K562 treated with DMSO at 1 percent for 4 hours (cell line): ENCODE measurements around the gene TTLL6. TPM values are rescaled to one million over a fixed set of nuclear protein-coding genes. Genes with fewer than 3 reads are reported as not detected.

ENCODE experiments used
- total RNA-seq: library from RNA; unstranded; fragments of 300-600 nt; gene quantifications from 2 replicates; pipeline ENCODE4 v1.2.3, GENCODE V29; 2022; ENCODE audit not compliant: insufficient read depth

Gene TTLL6
- total RNA-seq: not detected in 2 replicates

DNA sequence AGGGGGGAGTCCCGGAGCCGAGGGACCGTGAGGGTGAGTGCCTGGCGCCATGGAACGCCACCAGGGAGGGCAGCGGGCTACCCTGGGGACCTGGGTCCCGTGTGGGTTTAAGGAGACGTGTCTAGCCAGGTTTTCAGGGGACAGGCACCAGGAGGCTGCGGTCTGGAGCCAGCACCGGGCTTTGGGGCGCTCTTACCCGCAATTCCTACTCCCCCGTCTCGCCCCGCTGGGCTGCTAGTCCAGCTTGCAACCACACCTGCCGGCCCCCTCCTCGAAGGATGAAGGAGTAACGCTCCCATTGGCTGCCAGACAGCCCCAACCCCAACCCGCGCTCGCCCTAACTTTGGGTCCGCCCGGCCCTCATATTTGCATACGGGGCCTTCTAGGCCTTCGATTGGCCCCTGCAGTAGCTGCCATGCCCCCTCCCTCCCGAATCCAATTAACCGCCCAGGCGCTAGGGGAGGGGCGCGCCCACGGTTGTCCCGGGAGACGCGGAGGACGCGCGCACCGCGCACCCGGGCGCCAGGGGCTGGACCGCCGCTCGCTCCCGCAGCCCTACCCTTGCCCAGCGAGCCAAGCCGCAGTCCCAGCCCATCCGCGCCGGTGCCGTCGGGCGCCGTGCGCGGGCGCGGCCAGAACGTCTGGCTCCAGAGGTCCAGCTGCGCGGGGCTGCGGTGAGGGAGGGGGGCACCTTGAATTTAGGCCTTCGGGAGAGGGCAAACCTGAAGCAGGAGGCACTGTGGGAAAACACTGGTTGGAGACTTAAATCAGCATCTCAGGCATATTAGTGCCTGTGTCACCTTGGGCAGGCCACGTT, at the start of gene TTLL6:
Gene TTLL6 (minus strand): TSS at position 456 of the 817 bp plus-strand sequence. CDS start 157 bp downstream, at position 299.

DNA sequence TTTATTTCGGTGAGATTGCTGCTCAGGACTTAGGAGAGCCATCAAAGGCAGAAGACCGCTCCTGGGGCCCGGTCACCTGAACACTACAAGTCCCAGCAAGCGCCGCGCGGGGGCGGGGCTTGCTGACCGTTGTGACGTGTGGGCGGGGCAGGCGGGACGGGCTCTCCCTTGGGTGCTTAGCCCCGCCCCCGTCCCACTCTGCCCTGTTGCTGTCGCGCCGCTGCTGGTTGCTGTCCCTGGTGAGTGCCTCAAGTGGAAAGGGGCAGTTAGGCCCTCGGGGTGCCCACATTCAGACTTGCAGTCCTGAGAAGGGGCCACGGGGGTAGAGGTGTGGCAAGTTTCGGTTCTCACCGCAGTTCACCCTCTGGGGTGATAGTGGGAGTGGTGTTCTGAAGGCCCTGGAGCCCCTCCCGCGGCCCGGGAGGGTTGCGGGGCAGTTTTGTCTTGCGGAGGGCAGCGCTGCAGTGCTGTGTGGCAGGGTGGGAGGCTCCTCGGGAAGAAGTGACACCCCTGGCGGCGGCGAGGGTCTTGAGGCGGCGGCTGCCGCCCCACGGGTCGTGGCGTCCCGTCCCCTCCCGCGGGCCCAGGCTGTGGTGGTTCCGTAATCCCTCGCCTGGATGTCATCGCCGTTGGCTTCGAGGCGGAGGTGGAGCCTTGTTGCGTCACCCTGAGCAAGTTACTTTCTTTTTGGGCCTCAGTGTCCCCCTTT, 14.0 kb upstream of the TTLL6 start, which contains the start of gene CALCOCO2:
Gene CALCOCO2 (plus strand): TSS at position 196 of the 709 bp plus-strand sequence. CDS start 10,673 bp downstream, outside the sequence.

DNA sequence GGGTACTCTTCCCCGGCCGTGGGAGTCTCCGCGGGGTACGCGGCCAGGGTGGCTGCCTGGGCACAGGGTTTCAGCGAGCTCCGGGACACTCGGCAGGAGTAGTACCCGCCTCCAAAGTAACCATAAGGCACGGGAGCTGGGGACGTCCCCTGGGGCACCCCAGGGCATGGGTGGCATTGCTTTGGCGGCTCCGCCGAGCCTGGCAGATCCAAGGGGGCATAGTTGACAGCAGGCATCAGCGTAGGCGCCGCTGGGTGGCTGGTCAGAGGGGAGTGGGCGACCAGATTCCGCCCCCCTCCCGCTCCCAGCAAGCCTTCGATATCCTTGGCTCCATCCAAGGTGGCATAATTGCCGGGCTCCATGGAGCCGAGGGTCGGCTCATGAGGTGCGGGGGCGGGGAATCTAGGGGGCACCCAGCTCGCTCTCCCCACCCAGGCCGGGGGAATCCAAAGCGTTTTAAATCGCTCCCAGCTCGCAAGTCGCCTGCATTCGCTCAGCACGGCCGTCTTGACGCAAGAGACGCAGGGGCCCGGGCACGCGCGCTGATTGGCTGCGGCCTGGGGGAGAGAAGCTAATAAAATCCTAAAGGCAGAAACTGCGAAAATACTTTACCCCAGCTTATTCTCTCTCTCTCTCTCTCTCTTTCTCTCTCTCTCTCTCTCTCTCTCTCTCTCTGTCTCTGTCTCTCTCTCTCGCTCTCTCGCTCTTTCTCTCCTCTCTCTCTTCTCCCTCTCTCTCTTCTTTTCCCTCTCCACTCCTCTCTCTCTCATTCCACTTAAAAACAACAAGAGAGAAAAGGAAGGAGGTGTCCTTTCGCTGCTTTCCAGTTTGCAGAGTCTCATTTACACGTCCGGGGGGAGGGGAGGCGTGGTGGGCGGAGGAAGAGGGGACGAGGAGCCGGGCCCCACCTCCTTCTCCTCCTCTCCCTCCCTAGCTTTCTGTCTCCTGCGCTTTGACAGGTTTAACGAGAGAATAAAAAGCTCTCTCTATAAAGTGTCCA, 88.5 kb downstream of the TTLL6 start, which contains the start of gene HOXB13:
Gene HOXB13 (minus strand): TSS at position 519 of the 1,000 bp plus-strand sequence. CDS start 157 bp downstream, at position 362.

DNA sequence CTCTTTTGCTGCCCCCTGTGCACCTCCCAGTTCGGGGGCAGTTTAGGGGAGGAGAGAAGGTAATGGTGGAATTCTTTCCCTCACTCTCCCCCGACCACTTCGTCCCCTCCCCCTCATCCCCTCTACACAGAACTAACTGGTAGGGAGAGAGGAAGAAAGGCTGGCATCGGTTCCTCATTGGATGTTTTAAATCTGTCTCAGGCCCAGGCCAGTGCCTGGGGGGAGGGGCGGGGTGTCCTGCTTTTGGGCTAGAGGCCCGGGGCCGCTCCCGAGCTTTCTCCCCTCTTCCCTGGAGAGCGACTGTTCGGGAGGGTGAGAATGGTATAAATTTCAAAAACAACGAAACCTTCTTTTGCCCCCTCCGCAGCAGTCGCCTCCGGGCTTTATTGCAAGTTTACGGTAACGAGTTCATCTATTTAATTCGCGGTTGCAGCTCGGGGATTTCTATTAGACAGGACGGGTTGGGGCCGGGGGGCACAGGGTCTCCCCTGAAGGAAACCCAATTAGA, 94.1 kb downstream of the TTLL6 start, which contains the start of gene PRAC2:
Gene PRAC2 (plus strand): TSS at position 271 of the 508 bp plus-strand sequence. CDS start 1,226 bp downstream, outside the sequence.

DNA sequence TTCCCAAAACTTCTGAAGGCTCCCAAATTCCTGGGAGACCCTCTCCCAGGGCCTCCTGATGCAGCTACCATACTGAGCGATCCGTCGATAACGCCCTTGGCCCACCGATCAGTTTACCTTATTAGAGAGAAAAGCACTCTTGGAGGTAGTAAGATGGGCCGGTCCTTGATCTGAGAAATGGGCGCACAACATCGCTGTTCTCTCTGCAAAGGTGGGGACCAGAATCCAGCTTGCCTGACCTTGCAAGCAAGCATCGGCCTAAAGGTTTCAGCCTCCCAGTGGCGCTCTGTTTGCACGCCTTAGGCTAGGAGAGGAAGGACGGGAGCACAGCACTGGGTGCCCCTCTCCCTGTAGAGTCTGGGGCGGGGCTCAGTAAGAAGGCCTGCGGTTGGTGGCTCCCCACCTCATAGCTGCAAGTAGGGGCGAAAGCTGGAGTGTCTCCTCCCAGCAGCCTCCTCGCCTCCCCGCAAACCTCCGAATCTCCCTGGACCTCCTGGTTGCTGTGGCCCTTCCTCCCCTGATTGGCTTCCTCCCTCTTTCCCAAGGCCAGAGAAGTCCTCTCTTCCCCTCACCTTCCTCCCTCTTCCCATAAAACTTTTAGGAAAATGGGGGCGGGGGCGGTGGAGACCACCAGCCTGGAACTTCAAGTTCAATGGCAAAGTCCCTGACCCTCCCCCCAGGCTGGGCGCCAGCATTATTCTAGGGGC, 94.7 kb downstream of the TTLL6 start, which contains the start of gene PRAC1:
Gene PRAC1 (minus strand): TSS at position 318 of the 707 bp plus-strand sequence. CDS start 126 bp downstream, at position 192.

Other genes with a start within 250 kb of the TTLL6 start
- 9.1 and 11.3 TPM in 2 replicates for gene HOXB4, start 238.9 kb downstream of the TTLL6 start, total RNA-seq
- 17.6 and 31.9 TPM in 2 replicates for gene HOXB3, start 227.0 kb downstream of the TTLL6 start, total RNA-seq
- gene HOXB5, start 223.4 kb downstream of the TTLL6 start, total RNA-seq: 5.7 and 8.7 TPM in 2 replicates
- 10.0 and 13.8 TPM in 2 replicates for gene HOXB6, start 212.2 kb downstream of the TTLL6 start, total RNA-seq
- gene HOXB7, start 206.2 kb downstream of the TTLL6 start, total RNA-seq: 18.3 and 18.6 TPM in 2 replicates
- 27.4 and 40.7 TPM in 2 replicates for gene HOXB8, start 201.9 kb downstream of the TTLL6 start, total RNA-seq
- gene HOXB9, start 190.9 kb downstream of the TTLL6 start, total RNA-seq: 136 and 143 TPM in 2 replicates
- not detected in 2 replicates for gene PRAC1, start 94.7 kb downstream of the TTLL6 start, total RNA-seq
- gene PRAC2, start 94.0 kb downstream of the TTLL6 start, total RNA-seq: not detected in 2 replicates
- not detected in 2 replicates for gene HOXB13, start 88.5 kb downstream of the TTLL6 start, total RNA-seq
- gene CALCOCO2, start 13.8 kb upstream of the TTLL6 start, total RNA-seq: 70.3 and 79.1 TPM in 2 replicates
- gene ATP5MC1, start 75.6 kb upstream of the TTLL6 start, total RNA-seq: 112 and 195 TPM in 2 replicates
- gene UBE2Z, start 91.2 kb upstream of the TTLL6 start, total RNA-seq: 43.8 and 53.9 TPM in 2 replicates
- 97.4 and 134 TPM in 2 replicates for gene SNF8, start 127.6 kb upstream of the TTLL6 start, total RNA-seq
- not detected in 2 replicates for gene GIP, start 151.4 kb upstream of the TTLL6 start, total RNA-seq
- gene IGF2BP1, start 180.2 kb upstream of the TTLL6 start, total RNA-seq: 21.1 and 24.1 TPM in 2 replicates